Measurements from ENCODE around the gene TMEFF1.
A peak's percentile ranks its signal among the peaks of the same experiment; 100 is the strongest.
"Not testable (repeated sequence)": the region's sequence is repeated elsewhere in the genome, so short reads cannot be mapped to it uniquely, and the experiment has no call there.

TMEFF1 gene, protein sequence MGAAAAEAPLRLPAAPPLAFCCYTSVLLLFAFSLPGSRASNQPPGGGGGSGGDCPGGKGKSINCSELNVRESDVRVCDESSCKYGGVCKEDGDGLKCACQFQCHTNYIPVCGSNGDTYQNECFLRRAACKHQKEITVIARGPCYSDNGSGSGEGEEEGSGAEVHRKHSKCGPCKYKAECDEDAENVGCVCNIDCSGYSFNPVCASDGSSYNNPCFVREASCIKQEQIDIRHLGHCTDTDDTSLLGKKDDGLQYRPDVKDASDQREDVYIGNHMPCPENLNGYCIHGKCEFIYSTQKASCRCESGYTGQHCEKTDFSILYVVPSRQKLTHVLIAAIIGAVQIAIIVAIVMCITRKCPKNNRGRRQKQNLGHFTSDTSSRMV

GRCh38 chr9:100472788-100473275 is at the start of gene TMEFF1:
TSS of gene TMEFF1 (plus strand) at chr9:100473149. CDS start at chr9:100473545, 396 bp downstream.
- DNase-seq (ENCODE audit: low spot score), result peak; percentile 31

DNA sequence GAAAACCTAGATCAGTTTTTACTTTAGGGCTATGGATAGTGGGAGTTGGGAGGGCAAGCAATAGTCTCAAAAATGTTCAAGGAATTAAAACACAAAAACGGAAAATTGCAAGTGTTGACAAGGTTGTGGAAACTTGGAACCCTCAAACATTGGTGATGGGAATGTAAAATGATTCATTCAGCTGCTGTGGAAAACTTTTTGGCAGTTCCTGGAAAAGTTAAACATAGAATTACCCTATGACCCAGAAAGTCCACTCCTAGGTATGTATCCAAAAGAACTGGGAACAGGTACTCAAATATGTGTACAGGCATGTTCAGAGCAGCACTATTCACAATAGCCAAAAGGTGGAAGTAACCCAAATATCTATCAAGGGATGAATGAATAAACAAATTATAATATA is 47.2 kb upstream of the TMEFF1 start:
- DNase-seq (ENCODE audit: low spot score), result no peak

DNA sequence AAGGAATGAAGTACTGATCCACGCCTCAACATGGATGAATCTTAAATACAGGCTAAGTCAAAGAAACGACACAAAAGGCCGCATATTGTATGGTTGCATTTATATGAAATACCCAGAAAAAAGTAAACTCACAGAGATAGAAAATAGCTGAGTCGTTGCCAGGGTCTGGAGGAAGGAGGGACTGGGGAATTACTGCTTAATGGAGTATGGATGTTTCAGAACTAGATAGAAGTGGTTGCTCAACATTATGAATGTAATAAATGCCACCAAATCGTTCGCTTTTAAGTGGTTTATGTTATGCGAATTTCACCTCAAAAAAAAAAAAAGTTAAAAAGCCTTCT is 46.8 kb upstream of the TMEFF1 start:
- DNase-seq (ENCODE audit: low spot score), result no peak

DNA sequence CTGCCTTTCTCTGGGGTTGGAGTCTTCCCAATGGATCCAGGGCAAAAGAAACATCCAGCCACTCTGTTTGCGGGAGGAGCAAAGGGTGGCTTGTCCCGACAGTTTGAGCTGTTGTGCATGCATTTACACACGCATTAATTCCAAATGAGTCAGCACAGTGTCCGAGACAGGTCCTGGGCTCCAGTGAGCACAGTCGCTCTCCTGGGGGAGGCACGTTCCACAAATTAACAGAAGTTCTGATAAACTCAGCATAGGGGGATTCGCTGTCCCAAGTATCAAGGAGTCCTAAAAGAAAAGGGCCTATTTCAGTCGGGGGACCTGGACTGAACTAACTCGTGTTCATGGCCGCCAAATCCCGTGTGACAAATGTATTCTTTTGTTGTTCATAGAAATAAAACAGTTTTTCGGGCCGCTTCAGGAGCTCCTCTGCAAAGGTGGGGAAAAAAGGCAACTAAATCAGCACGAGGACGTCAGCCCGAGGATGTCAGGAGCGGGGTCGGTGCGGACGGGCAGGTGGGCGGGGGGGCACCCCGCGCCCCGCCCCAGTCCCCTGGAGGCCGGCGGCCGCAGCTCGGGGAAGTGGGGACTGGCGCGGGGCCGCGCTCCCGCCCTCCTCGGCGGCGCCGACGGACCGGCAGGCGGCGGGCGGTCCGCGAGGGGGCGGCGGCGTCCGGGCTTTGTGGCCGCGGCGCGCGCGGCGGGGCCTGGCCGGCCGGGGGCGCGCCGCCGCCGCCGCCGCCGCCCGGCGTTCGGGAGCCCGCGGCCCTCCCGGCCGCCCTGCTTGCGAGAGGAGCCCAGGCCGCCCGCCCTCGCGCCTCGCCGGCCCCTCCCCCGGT is 46.2 kb upstream of the TMEFF1 start, which contains the start of gene MSANTD3:
Gene MSANTD3 (plus strand): TSS at position 614 of the 836 bp plus-strand sequence. CDS start 14,796 bp downstream, outside the sequence.
- DNase-seq (ENCODE audit: low spot score), result peak; percentile 90

GRCh38 chr9:100427366-100428263 is 45.3 kb upstream of the TMEFF1 start:
- DNase-seq (ENCODE audit: low spot score), result peak; percentile 79

DNA sequence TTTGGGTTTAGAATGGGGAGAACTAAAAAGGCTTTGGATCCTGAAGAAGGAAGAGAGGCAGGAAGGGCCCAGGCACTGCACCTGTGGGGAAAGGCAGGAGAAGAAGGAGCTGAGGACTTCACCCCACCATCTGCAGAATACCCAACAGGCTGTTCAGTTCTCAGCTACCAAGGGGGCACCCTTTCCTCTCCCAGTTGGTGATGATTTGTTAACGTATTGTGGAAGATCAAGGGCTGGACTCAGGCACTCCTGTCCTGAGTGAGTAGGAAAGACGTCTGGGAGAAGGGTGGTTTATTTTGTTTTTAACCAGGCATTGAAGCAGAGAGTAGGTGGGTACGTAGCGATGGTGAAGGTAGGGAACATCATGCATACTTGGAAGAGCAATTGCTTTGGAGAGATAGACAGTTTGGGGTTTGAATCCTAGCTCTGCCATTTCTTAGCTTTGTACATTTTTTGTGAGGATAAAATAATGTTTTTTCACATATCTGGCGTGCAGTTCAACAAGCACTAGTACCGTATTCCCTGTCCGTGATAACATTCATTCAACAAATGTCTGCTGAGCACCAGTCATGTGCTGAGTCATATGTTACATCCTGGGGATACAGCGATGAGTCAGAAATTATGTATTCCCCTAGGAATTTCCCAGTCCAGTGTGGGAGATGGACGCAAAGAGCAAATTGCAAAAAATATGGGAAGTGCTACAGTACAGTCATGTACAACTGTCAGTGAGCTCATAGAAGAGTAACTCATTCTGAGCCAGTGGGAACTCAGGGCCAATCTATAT is 43.9 kb upstream of the TMEFF1 start:
- DNase-seq (ENCODE audit: low spot score), result peak; percentile 100

DNA sequence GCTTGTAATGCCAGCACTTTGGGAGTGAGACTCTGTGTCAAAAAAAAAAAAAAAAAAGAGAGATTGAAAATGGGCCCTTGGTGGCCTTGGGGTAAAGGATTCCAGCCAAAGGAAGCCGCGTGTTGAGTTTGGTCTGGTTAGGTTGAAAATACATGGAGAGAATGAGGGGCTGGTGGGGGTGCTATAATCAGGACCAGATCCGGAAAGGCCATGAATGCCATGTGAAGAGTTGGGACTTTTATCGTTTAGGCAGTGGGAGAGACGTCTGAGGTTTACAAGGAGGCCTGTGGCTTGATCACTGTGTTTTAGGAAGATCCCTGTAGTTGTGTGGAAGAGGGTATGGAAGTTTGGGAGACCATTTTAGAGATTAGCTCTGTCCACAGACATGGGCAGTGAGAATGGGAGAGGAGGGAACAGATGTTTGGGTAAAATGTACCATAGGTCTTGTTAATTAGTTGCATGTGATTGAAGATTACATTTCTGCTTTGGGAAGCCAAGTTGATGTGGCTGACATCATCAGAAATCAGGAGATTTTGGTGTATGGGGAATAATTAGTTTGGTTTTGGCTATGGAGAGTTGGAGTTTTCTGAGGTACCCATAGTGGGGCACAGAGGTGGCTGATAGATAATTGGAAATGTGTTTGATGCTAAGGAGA is 42.5 kb upstream of the TMEFF1 start:
- no peak for DNase-seq (ENCODE audit: low spot score)

- no peak for DNase-seq (ENCODE audit: low spot score)
Measured at GRCh38 chr9:100431886-100432285, 41.1 kb upstream of the TMEFF1 start.

- DNase-seq (ENCODE audit: low spot score), result no peak
Measured at GRCh38 chr9:100432736-100433135, 40.2 kb upstream of the TMEFF1 start.

GRCh38 chr9:100436571-100436970 is 36.4 kb upstream of the TMEFF1 start:
- peak; percentile 55 for DNase-seq (ENCODE audit: low spot score)

- DNase-seq (ENCODE audit: low spot score), result peak; percentile 79
Measured at GRCh38 chr9:100437860-100438805, 34.8 kb upstream of the TMEFF1 start.

- peak; percentile 85 for DNase-seq (ENCODE audit: low spot score)
Measured at GRCh38 chr9:100440071-100440470, 32.9 kb upstream of the TMEFF1 start.

GRCh38 chr9:100440487-100440886 is 32.5 kb upstream of the TMEFF1 start:
- DNase-seq (ENCODE audit: low spot score), result not testable (repeated sequence)

GRCh38 chr9:100441911-100442361 is 31.0 kb upstream of the TMEFF1 start:
- no peak for DNase-seq (ENCODE audit: low spot score)

- DNase-seq (ENCODE audit: low spot score), result no peak
Measured at GRCh38 chr9:100443781-100444768, 28.9 kb upstream of the TMEFF1 start.

DNA sequence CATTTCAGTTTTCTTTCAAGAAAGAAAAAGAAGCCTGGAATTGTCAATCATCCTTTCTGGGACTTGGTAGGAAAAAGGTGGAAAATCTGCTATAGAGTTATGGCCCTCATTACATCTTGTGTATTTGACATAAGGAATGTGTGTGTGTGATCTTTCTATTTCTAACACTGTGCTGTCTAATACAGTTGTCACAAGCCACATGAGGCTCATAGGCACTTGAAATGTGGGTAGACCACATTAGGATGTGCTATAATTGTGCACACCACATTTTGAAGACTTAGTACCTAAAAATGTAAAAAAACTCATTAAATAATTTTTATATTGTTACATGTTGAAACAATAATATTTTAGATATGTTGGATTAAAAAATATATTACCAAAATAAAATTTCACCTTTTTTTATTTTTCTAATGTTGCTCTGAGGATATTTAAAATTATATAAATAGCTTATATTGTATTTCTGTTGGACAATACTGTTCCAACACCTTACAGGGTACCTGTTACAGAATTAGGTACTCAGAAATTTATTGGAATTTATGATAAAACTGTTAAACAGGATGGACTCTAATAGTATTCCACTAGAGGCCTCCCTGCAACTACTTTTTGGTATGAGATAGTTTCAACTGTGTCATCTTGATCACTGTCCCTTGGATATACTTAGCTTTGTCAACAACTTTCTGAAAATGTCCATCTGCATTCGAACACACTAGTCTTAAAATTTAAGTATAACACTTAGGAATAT is 27.6 kb upstream of the TMEFF1 start:
- no peak for DNase-seq (ENCODE audit: low spot score)

DNA sequence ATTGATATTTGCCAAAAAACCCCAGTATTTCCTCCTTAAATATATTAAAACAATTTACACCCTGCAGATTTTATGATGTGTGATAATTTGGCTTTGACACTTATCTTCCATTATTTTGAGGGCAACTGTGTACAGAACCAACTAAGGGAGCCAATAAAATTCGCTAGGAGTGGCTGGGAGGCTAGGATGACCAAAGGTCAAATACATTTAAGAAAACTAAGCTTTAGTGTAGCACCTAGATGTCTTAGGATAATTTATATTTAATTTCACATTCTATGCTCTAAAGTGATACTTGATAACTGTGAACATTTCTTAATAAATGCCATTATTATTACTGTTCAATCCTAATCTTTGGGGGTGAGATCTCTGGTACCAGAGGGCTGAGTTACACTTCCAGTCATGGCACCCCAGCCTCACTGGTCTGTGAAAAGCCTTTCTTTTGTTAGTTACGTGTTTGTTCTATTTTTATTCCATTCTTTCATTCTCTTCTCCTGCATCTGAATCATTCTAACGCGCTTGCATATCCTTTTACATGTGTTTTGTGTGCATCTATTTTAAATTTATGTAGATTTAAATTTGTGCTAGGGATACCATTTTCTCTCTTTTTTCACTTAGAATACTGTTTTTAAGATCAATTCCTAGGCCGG is 26.9 kb upstream of the TMEFF1 start:
- no peak for DNase-seq (ENCODE audit: low spot score)
